DND-41 (cell line): Measurements from ENCODE around the gene SLC16A14.

ENCODE experiments used
- CTCF ChIP-seq: IDR thresholded peaks from 2 replicates; pipeline ENCODE4 v1.5.1; 2012; ENCODE audit warnings: borderline replicate concordance, low read length, moderate library complexity, mild to moderate bottlenecking; ENCODE audit not compliant: poor library complexity, severe bottlenecking; ENCODE audit errors: extremely low read depth
- EZH2 ChIP-seq: IDR thresholded peaks from 3 replicates; pipeline ENCODE4 v1.6.1; 2012; ENCODE audit warnings: borderline replicate concordance, low read depth, mild to moderate bottlenecking, moderate library complexity, low read length, inconsistent platforms; ENCODE audit not compliant: severe bottlenecking

- TF ChIP-seq CTCF (no peak), EZH2 (peak; percentile 19)
Measured at GRCh38 chr2:230068016-230068650, 591 bp downstream of the SLC16A14 start.
